GM23338 (cell line): ENCODE data around the gene CXXC5. TPM values are rescaled to one million over a fixed set of nuclear protein-coding genes. Genes with fewer than 3 reads are reported as not detected.
"Not testable (repeated sequence)": the region's sequence is repeated elsewhere in the genome, so short reads cannot be mapped to it uniquely, and the experiment has no call there.

Experiments
- ATAC-seq: fragments of 200-7000 bp; cut with Tn5 transposase; 3 replicates; pipeline ENCODE4 v1.9.1; 2020
- DNase-seq: peaks from one replicate; pipeline ENCODE4 v3.0.0-alpha.2; 2015; ENCODE audit warnings: low spot score
- H2AFZ ChIP-seq: fragments of 200-600 bp; sonication (generic); 2 replicates; pipeline ENCODE4 v1.8.0; 2016; ENCODE audit warnings: antibody characterized with exemption, mild to moderate bottlenecking, moderate library complexity
- H3F3A ChIP-seq: fragments of 200-600 bp; sonication (generic); replicated peaks from 2 replicates; pipeline ENCODE4 v1.8.0; 2017; ENCODE audit warnings: antibody characterized with exemption, mixed run types, low read depth
- H3K27ac ChIP-seq: fragments of 200-600 bp; sonication (generic); 2 replicates; pipeline ENCODE4 v1.6.1; 2016; ENCODE audit warnings: low read depth
- H3K27me3 ChIP-seq: fragments of 200-600 bp; sonication (generic); 2 replicates; pipeline ENCODE4 v1.8.0; 2016; ENCODE audit warnings: mild to moderate bottlenecking, mixed run types, moderate library complexity; ENCODE audit not compliant: insufficient read depth
- H3K36me3 ChIP-seq: fragments of 200-600 bp; sonication (generic); 2 replicates; pipeline ENCODE4 v1.8.0; 2016; ENCODE audit warnings: mild to moderate bottlenecking; ENCODE audit not compliant: insufficient read depth
- H3K4me1 ChIP-seq: fragments of 200-600 bp; sonication (generic); 2 replicates; pipeline ENCODE4 v1.8.0; 2016; ENCODE audit warnings: mild to moderate bottlenecking, moderate library complexity; ENCODE audit not compliant: insufficient read depth
- H3K4me2 ChIP-seq: fragments of 200-600 bp; sonication (generic); 2 replicates; pipeline ENCODE4 v1.7.1; 2017; ENCODE audit warnings: mixed run types
- H3K4me3 ChIP-seq: fragments of 200-600 bp; sonication (generic); 2 replicates; pipeline ENCODE4 v1.6.1; 2016; ENCODE audit warnings: mixed run types
- H3K79me2 ChIP-seq: fragments of 200-600 bp; sonication (generic); replicated peaks from 2 replicates; pipeline ENCODE4 v1.8.0; 2017; ENCODE audit warnings: mild to moderate bottlenecking; ENCODE audit not compliant: insufficient read depth
- H3K9me2 ChIP-seq: fragments of 200-600 bp; sonication (generic); 2 replicates; pipeline ENCODE4 v1.8.0; 2017; ENCODE audit not compliant: insufficient read depth
- H4K20me1 ChIP-seq: fragments of 200-600 bp; sonication (generic); replicated peaks from 2 replicates; pipeline ENCODE4 v1.8.0; 2017; ENCODE audit warnings: mild to moderate bottlenecking; ENCODE audit not compliant: insufficient read depth
- H3K27ac Mint-ChIP-seq: 2 replicates; pipeline ENCODE4 v1.8.0; 2020; ENCODE audit warnings: inconsistent platforms, mild to moderate bottlenecking, moderate library complexity, mixed read lengths
- H3K27me3 Mint-ChIP-seq: 3 replicates; pipeline ENCODE4 v1.8.0; 2022; ENCODE audit warnings: low read depth, mild to moderate bottlenecking, moderate library complexity, mixed read lengths, inconsistent platforms; ENCODE audit not compliant: insufficient read depth, poor library complexity
- H3K36me3 Mint-ChIP-seq: 3 replicates; pipeline ENCODE4 v1.8.0; 2021; ENCODE audit warnings: low read depth, mild to moderate bottlenecking, inconsistent platforms, moderate library complexity, mixed read lengths
- H3K4me1 Mint-ChIP-seq: 3 replicates; pipeline ENCODE4 v1.8.0; 2020; ENCODE audit warnings: mild to moderate bottlenecking, inconsistent platforms, mixed read lengths
- H3K4me3 Mint-ChIP-seq: 3 replicates; pipeline ENCODE4 v1.8.0; 2021; ENCODE audit warnings: moderate library complexity, mild to moderate bottlenecking, inconsistent platforms, mixed read lengths
- H3K9me3 Mint-ChIP-seq: 3 replicates; pipeline ENCODE4 v1.8.0; 2020; ENCODE audit warnings: moderate library complexity, mild to moderate bottlenecking, inconsistent platforms, mixed read lengths
- EZH2 ChIP-seq: fragments of 200-600 bp; sonication (generic); IDR thresholded peaks from one replicate; pipeline ENCODE4 v1.8.0; 2017; ENCODE audit warnings: antibody characterized with exemption, mild to moderate bottlenecking, low read depth; ENCODE audit not compliant: unreplicated experiment
- EZH2phosphoT487 ChIP-seq: fragments of 200-600 bp; sonication (generic); IDR thresholded peaks from one replicate; pipeline ENCODE4 v1.8.1; 2018; ENCODE audit warnings: antibody characterized with exemption; ENCODE audit not compliant: unreplicated experiment
- NANOG ChIP-seq: IDR thresholded peaks from 2 replicates; pipeline ENCODE4 v1.6.1; 2016; ENCODE audit warnings: antibody characterized with exemption, borderline replicate concordance
- POLR2AphosphoS5 ChIP-seq: IDR thresholded peaks from 2 replicates; pipeline ENCODE4 v1.6.1; 2016; ENCODE audit warnings: antibody characterized with exemption, low read depth
- STAT1 ChIP-seq: IDR thresholded peaks from one replicate; pipeline ENCODE4 v1.6.1; 2016; ENCODE audit warnings: antibody characterized with exemption; ENCODE audit not compliant: unreplicated experiment
- ZNF114 ChIP-seq: fragments of 250-450 bp; sonication (Bioruptor Pico); IDR thresholded peaks from 2 replicates; pipeline ENCODE4 v1.5.0; 2020; ENCODE audit warnings: mild to moderate bottlenecking, moderate library complexity
- ZNF331 ChIP-seq: fragments of 250-450 bp; sonication (Bioruptor Pico); IDR thresholded peaks from 2 replicates; pipeline ENCODE4 v1.5.0; 2020; ENCODE audit warnings: low read depth, mild to moderate bottlenecking, moderate library complexity
- ZNF462 ChIP-seq: fragments of 250-450 bp; sonication (Bioruptor Pico); IDR thresholded peaks from 2 replicates; pipeline ENCODE4 v1.5.0; 2020; ENCODE audit warnings: mild to moderate bottlenecking, moderate library complexity
- polyA plus RNA-seq: library from polyadenylated mRNA; unstranded; fragments of >200 nt; fragmentation: Nextera tagmentation; extraction: Ambion mirVana; gene quantifications from 2 replicates; pipeline ENCODE4 v1.2.1, GENCODE V29; 2016
- total RNA-seq: library from RNA; depleted of rRNA; stranded (reverse); fragments of >200 nt; shearing (Covaris generic); gene quantifications from 2 replicates; pipeline ENCODE4 v1.2.3, GENCODE V29; 2014
- TF ChIP-seq, protein P1 (sequence below): IDR thresholded peaks from one replicate; pipeline ENCODE4 v1.6.1; 2018; ENCODE audit warnings: antibody characterized with exemption; ENCODE audit not compliant: unreplicated experiment

Gene CXXC5
- total and polyA plus RNA-seq, 2 experiments from 2014 or later = 63.3 to 111 TPM

DNA sequence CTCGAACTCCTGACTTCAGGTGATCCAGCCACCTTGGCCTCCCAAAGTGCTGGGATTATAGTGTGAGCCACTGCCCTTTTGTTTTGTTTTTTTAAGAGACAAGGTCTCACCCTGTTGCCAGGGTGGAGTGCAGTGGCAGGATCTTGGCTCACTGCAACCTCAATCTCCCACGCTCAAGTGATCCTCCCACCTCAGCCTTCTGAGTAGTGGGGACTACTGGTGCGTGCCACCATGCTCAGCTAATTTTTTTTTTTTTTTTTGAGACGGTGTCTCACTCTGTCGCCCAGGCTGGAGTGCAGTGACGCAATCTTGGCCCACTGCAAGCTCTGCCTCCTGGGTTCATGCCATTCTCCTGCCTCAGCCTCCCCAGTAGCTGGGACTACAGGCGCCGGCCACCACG, 79.5 kb downstream of the CXXC5 start:
- not testable (repeated sequence) for H2AFZ ChIP-seq, H3K27ac Mint-ChIP-seq, H3K27me3 ChIP-seq, H3K4me2 ChIP-seq, H3F3A ChIP-seq, H3K36me3 ChIP-seq, H3K36me3 Mint-ChIP-seq, H3K27ac ChIP-seq, H3K4me1 Mint-ChIP-seq, H3K4me3 Mint-ChIP-seq, H3K79me2 ChIP-seq, H4K20me1 ChIP-seq, H3K4me3 ChIP-seq, H3K4me1 ChIP-seq, H3K9me2 ChIP-seq, DNase-seq, H3K27me3 Mint-ChIP-seq, ATAC-seq, H3K9me3 Mint-ChIP-seq

DNA sequence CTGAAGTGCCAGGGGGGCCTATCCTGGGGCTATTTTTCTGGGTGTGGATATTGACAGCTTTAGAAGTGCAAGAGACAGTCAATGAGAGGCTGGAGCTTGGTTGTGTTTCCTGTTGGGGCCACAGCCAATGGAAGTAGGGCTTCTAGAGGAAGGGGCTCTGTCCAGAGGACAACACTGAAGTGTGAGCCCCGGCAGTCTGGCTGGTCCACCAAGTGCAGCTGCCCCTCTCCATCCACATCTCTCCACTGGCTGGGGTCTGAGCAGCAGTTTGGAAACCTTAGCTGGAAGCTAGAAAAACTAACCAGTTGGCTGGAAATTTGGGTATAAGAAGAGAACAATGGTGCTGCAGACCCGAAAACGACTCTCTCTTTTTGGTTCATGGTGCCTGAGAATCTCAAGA, 83.1 kb downstream of the CXXC5 start:
- Histone ChIP-seq H3K4me2 (no peak overlapping the region), H2AFZ (no peak overlapping the region), H3K27me3 (no peaks in the 10 kb centered on the region), H3K4me1 (no peaks in the 10 kb centered on the region), H3K4me3 (no peak overlapping the region), H3K79me2 (no peaks in the 10 kb centered on the region), H3F3A (no peaks in the 10 kb centered on the region), H3K27ac (no peak overlapping the region), H3K9me2 (no peaks in the 10 kb centered on the region), H3K36me3 (no peaks in the 10 kb centered on the region), H4K20me1 (no peaks in the 10 kb centered on the region)
- ATAC-seq = no peak
- no peak overlapping the region for H3K27ac Mint-ChIP-seq
- H3K27me3 Mint-ChIP-seq = peaks cover 5% of the 10 kb centered on the region
- H3K36me3 Mint-ChIP-seq = no peaks in the 10 kb centered on the region
- peaks cover 8% of the 10 kb centered on the region; the same call in 2 of the 3 replicates for H3K4me1 Mint-ChIP-seq
- DNase-seq = no peak
- H3K9me3 Mint-ChIP-seq = no peaks in the 10 kb centered on the region
- no peak for TF ChIP-seq NANOG
- no peak overlapping the region; the same call in 2 of the 3 replicates for H3K4me3 Mint-ChIP-seq

DNA sequence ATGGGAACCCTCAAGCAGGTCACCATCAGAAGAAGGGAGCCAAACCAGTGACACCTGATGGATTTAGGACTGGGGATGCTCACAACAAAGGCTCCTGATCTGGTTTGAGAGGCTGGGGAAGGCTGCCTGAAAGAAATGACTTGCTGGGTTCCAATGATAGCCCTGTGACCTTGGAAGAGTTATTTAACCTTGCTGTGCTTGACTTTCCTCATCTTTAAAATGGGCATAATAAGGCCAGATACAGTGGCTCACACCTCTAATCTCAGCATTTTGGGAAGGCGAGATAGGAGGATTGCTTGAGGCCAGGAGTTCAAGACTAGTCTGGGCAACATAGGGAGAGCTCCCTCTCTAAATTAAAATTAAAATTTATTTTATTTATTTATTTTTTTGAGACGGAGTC, 83.9 kb downstream of the CXXC5 start:
- H3K36me3 Mint-ChIP-seq = no peaks in the 10 kb centered on the region
- ATAC-seq = no peak
- H4K20me1 ChIP-seq = no peaks in the 10 kb centered on the region
- H3K9me2 ChIP-seq = no peaks in the 10 kb centered on the region
- no peak for TF ChIP-seq ZNF331 (CRISPR knock-in tag)
- no peak for TF ChIP-seq POLR2AphosphoS5
- TF ChIP-seq ZNF114 (CRISPR knock-in tag) = no peak
- TF ChIP-seq, protein P1, sequence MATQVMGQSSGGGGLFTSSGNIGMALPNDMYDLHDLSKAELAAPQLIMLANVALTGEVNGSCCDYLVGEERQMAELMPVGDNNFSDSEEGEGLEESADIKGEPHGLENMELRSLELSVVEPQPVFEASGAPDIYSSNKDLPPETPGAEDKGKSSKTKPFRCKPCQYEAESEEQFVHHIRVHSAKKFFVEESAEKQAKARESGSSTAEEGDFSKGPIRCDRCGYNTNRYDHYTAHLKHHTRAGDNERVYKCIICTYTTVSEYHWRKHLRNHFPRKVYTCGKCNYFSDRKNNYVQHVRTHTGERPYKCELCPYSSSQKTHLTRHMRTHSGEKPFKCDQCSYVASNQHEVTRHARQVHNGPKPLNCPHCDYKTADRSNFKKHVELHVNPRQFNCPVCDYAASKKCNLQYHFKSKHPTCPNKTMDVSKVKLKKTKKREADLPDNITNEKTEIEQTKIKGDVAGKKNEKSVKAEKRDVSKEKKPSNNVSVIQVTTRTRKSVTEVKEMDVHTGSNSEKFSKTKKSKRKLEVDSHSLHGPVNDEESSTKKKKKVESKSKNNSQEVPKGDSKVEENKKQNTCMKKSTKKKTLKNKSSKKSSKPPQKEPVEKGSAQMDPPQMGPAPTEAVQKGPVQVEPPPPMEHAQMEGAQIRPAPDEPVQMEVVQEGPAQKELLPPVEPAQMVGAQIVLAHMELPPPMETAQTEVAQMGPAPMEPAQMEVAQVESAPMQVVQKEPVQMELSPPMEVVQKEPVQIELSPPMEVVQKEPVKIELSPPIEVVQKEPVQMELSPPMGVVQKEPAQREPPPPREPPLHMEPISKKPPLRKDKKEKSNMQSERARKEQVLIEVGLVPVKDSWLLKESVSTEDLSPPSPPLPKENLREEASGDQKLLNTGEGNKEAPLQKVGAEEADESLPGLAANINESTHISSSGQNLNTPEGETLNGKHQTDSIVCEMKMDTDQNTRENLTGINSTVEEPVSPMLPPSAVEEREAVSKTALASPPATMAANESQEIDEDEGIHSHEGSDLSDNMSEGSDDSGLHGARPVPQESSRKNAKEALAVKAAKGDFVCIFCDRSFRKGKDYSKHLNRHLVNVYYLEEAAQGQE = no peak
- TF ChIP-seq EZH2phosphoT487 = no peak
- TF ChIP-seq STAT1 = no peak
- no peak for TF ChIP-seq ZNF462 (CRISPR knock-in tag)
- TF ChIP-seq EZH2 = no peak
- no peak overlapping the region for H2AFZ ChIP-seq
- no peak overlapping the region for H3K4me2 ChIP-seq
- peaks cover 8% of the 10 kb centered on the region; the same call in 2 of the 3 replicates for H3K4me1 Mint-ChIP-seq
- peaks cover 5% of the 10 kb centered on the region for H3K27me3 Mint-ChIP-seq
- no peak overlapping the region for H3K4me3 ChIP-seq
- H3K4me3 Mint-ChIP-seq = no peak overlapping the region
- H3K27me3 ChIP-seq = no peaks in the 10 kb centered on the region
- H3F3A ChIP-seq = no peaks in the 10 kb centered on the region
- H3K36me3 ChIP-seq = no peaks in the 10 kb centered on the region
- H3K27ac Mint-ChIP-seq = no peak overlapping the region
- H3K27ac ChIP-seq = no peak overlapping the region
- no peaks in the 10 kb centered on the region for H3K9me3 Mint-ChIP-seq
- no peaks in the 10 kb centered on the region for H3K79me2 ChIP-seq
- DNase-seq = no peak
- H3K4me1 ChIP-seq = no peaks in the 10 kb centered on the region
